IMR-90 (cell line): ENCODE data around the gene GOLT1B. TPM values are rescaled to one million over a fixed set of nuclear protein-coding genes. Genes with fewer than 3 reads are reported as not detected.

Experiments
- ATAC-seq: fragments of 200-7000 bp; cut with Tn5 transposase; 2 replicates; pipeline ENCODE4 v1.9.1; 2020; ENCODE audit warnings: low read depth, mild to moderate bottlenecking, moderate library complexity
- BruUV-seq: library from RNA; stranded (reverse); fragments of 400-500 nt; replicated peaks from 2 replicates; lab custom pipeline; 2021; lab: Mats Ljungman, UMichigan
- CTCF ChIA-PET: fragments of 300-600 bp; formaldehyde crosslinking; extraction: SDS; loops from one replicate; lab custom pipeline; 2021; ENCODE audit warnings: antibody characterized with exemption; lab: Yijun Ruan, JAX
- POLR2A ChIA-PET: fragments of 300-600 bp; sonication (Branson Sonifier 250); formaldehyde crosslinking; loops from one replicate; lab custom pipeline; 2022; ENCODE audit warnings: antibody characterized with exemption; ENCODE audit not compliant: unreplicated experiment; lab: Charles Lee
- DNase-seq: peaks from one replicate; pipeline ENCODE4 v3.0.0; 2013
- H2AFZ ChIP-seq: replicated peaks from 2 replicates; pipeline ENCODE3; 2013; ENCODE audit warnings: low read length, mild to moderate bottlenecking; ENCODE audit not compliant: poor library complexity
- H2AK5ac ChIP-seq: 2 replicates; pipeline ENCODE4 v1.6.1; 2013; ENCODE audit warnings: low read depth, low read length, inconsistent platforms
- H2AK9ac ChIP-seq: replicated peaks from 2 replicates; pipeline ENCODE3; 2013; ENCODE audit warnings: mild to moderate bottlenecking, low read depth, low read length, moderate library complexity; ENCODE audit not compliant: poor library complexity
- H2BK120ac ChIP-seq: 2 replicates; pipeline ENCODE4 v1.6.1; 2013; ENCODE audit warnings: low read depth, low read length, inconsistent platforms
- H2BK15ac ChIP-seq: 3 replicates; pipeline ENCODE4 v1.6.1; 2013; ENCODE audit warnings: low read depth, low read length, inconsistent platforms
- H2BK20ac ChIP-seq: 2 replicates; pipeline ENCODE4 v1.6.1; 2013; ENCODE audit warnings: low read depth, mild to moderate bottlenecking, inconsistent platforms, low read length, moderate library complexity
- H2BK5ac ChIP-seq: 2 replicates; pipeline ENCODE4 v1.6.1; 2013; ENCODE audit warnings: mild to moderate bottlenecking, low read depth, low read length, inconsistent platforms; ENCODE audit not compliant: poor library complexity, severe bottlenecking
- H3K14ac ChIP-seq: replicated peaks from 2 replicates; pipeline ENCODE4 v1.6.1; 2013; ENCODE audit warnings: low read depth, low read length, inconsistent platforms
- H3K18ac ChIP-seq: 2 replicates; pipeline ENCODE4 v1.6.1; 2013; ENCODE audit warnings: low read depth, low read length, control low read depth
- H3K23ac ChIP-seq: 2 replicates; pipeline ENCODE4 v1.6.1; 2013; ENCODE audit warnings: low read depth, low read length, inconsistent platforms
- H3K27ac ChIP-seq: 2 replicates; pipeline ENCODE4 v1.5.1; 2013; ENCODE audit warnings: mild to moderate bottlenecking, control low read depth, low read length; ENCODE audit not compliant: insufficient read depth
- H3K27me3 ChIP-seq: 2 replicates; pipeline ENCODE4 v1.6.1; 2013; ENCODE audit warnings: low read length; ENCODE audit not compliant: control insufficient read depth, insufficient read depth
- H3K36me3 ChIP-seq: 2 replicates; pipeline ENCODE4 v1.6.1; 2013; ENCODE audit warnings: low read length, mixed read lengths; ENCODE audit not compliant: control insufficient read depth, insufficient read depth
- H3K4ac ChIP-seq: 2 replicates; pipeline ENCODE4 v1.6.1; 2013; ENCODE audit warnings: low read depth, low read length, inconsistent platforms
- H3K4me1 ChIP-seq: 2 replicates; pipeline ENCODE4 v1.6.1; 2013; ENCODE audit warnings: low read length, mixed read lengths; ENCODE audit not compliant: control insufficient read depth, insufficient read depth
- H3K4me2 ChIP-seq: 2 replicates; pipeline ENCODE4 v1.6.1; 2013; ENCODE audit warnings: low read depth, mild to moderate bottlenecking, control low read depth, low read length, moderate library complexity
- H3K4me3 ChIP-seq: 2 replicates; pipeline ENCODE4 v1.5.1; 2013; ENCODE audit warnings: low read depth, mild to moderate bottlenecking, control low read depth, low read length, moderate library complexity; ENCODE audit not compliant: insufficient read depth
- H3K56ac ChIP-seq: 2 replicates; pipeline ENCODE4 v1.6.1; 2013; ENCODE audit warnings: low read length, inconsistent platforms; ENCODE audit not compliant: insufficient read depth; ENCODE audit errors: extremely low read depth
- H3K79me1 ChIP-seq, 2 experiments: 2 replicates each; pipeline ENCODE4 v1.6.1; 2013; ENCODE audit warnings: low read length in 2 of 2, inconsistent platforms in 1 of 2, low read depth in 1 of 2
- H3K9ac ChIP-seq: 2 replicates; pipeline ENCODE4 v1.6.1; 2013; ENCODE audit warnings: low read depth, low read length, control low read depth
- H3K9me1 ChIP-seq: 2 replicates; pipeline ENCODE4 v1.6.1; 2013; ENCODE audit warnings: low read length, inconsistent platforms; ENCODE audit not compliant: insufficient read depth
- H3K9me3 ChIP-seq: 2 replicates; pipeline ENCODE4 v1.6.1; 2013; ENCODE audit warnings: low read length; ENCODE audit not compliant: control insufficient read depth, insufficient read depth
- H4K20me1 ChIP-seq: 2 replicates; pipeline ENCODE4 v1.6.1; 2013; ENCODE audit warnings: low read length, inconsistent platforms; ENCODE audit not compliant: insufficient read depth
- H4K5ac ChIP-seq: 2 replicates; pipeline ENCODE4 v1.6.1; 2013; ENCODE audit warnings: mild to moderate bottlenecking, low read depth, low read length, control low read depth
- H4K8ac ChIP-seq, 2 experiments: 2 replicates each; pipeline ENCODE4 v1.6.1; 2013; ENCODE audit warnings: low read depth in 2 of 2, low read length in 2 of 2, control low read depth in 1 of 2, inconsistent platforms in 1 of 2
- H4K91ac ChIP-seq: 2 replicates; pipeline ENCODE4 v1.6.1; 2013; ENCODE audit warnings: low read depth, low read length, inconsistent platforms; ENCODE audit not compliant: insufficient read depth
- BHLHE40 ChIP-seq: fragments of 150-350 bp; IDR thresholded peaks from 2 replicates; pipeline ENCODE4 v1.6.1; 2016; ENCODE audit warnings: mild to moderate bottlenecking, low read depth, low read length
- CEBPB ChIP-seq: IDR thresholded peaks from 2 replicates; pipeline ENCODE4 v1.6.1; 2012; ENCODE audit warnings: low read depth, low read length, improper control_type of control experiment
- CHD1 ChIP-seq: IDR thresholded peaks from 2 replicates; pipeline ENCODE4 v1.6.1; 2012; ENCODE audit warnings: low read depth, low read length, improper control_type of control experiment
- CTCF ChIP-seq: conservative IDR thresholded peaks from 2 replicates; pipeline ENCODE4 v1.5.1; 2012; ENCODE audit warnings: mild to moderate bottlenecking, low read depth, low read length, improper control_type of control experiment
- ELK1 ChIP-seq: fragments of 150-350 bp; IDR thresholded peaks from 2 replicates; pipeline ENCODE4 v1.6.1; 2016; ENCODE audit warnings: low read depth, mild to moderate bottlenecking, low read length, moderate library complexity, borderline replicate concordance
- FOS ChIP-seq: fragments of 150-350 bp; IDR thresholded peaks from 2 replicates; pipeline ENCODE4 v1.6.1; 2016; ENCODE audit warnings: low read depth, low read length
- MXI1 ChIP-seq: IDR thresholded peaks from 2 replicates; pipeline ENCODE4 v1.6.1; 2012; ENCODE audit warnings: low read depth, mild to moderate bottlenecking, low read length, moderate library complexity, borderline replicate concordance
- POLR2A ChIP-seq: IDR thresholded peaks from 2 replicates; pipeline ENCODE4 v1.6.1; 2012; ENCODE audit warnings: mild to moderate bottlenecking, low read depth, low read length
- RAD21 ChIP-seq: IDR thresholded peaks from 2 replicates; pipeline ENCODE4 v1.6.1; 2012; ENCODE audit warnings: low read length, improper control_type of control experiment
- RCOR1 ChIP-seq: IDR thresholded peaks from 2 replicates; pipeline ENCODE4 v1.6.1; 2012; ENCODE audit warnings: mild to moderate bottlenecking, low read length, improper control_type of control experiment; ENCODE audit not compliant: insufficient replicate concordance
- RFX5 ChIP-seq: IDR thresholded peaks from 2 replicates; pipeline ENCODE4 v1.8.0; 2012; ENCODE audit warnings: low read depth, mild to moderate bottlenecking, low read length, moderate library complexity
- SMC3 ChIP-seq: fragments of 150-350 bp; IDR thresholded peaks from 2 replicates; pipeline ENCODE4 v1.6.1; 2016; ENCODE audit warnings: low read depth, mild to moderate bottlenecking, antibody characterized with exemption, low read length, moderate library complexity
- USF2 ChIP-seq: fragments of 150-350 bp; IDR thresholded peaks from 2 replicates; pipeline ENCODE4 v1.6.1; 2017; ENCODE audit warnings: mild to moderate bottlenecking, antibody characterized with exemption, low read length, low read depth
- WGBS, 2 experiments: methylation state at CpG; one replicate each; pipeline versions ENCODE4 v1.1.5 to v1.1.7; 2013; ENCODE audit warnings: missing lambda C conversion rate in 2 of 2; ENCODE audit not compliant: insufficient read length in 1 of 2; ENCODE audit errors: extremely low coverage in 2 of 2; 5-methylcytosine and 5-hydroxymethylcytosine counted together
- dilution Hi-C: fragments of 300-500 bp; cut with HindIII; formaldehyde crosslinking; loops from one replicate; pipeline ENCODE4 v1.14.3; 2018; ENCODE audit warnings: low sequenced_read_pairs; ENCODE audit not compliant: unreplicated experiment
- in situ Hi-C: fragments of 300-500 bp; cut with MboI; formaldehyde crosslinking; loops from 3 replicates; pipeline ENCODE4 v1.14.3; 2019; ENCODE audit warnings: low sequenced_read_pairs, inconsistent platforms, mixed read lengths
- intact Hi-C: fragments of 100-400 bp; cut with micrococcal nuclease; formaldehyde crosslinking; loops from 2 replicates; pipeline ENCODE4 v1.10.0; 2022
- polyA plus RNA-seq, 3 experiments: library from polyadenylated mRNA; depleted of rRNA; stranded (reverse); fragments of >200 nt; gene quantifications; 2 replicates each; pipeline ENCODE4 v1.2.3, GENCODE V29; 2012; ENCODE audit warnings: low replicate concordance in 1 of 3
- total RNA-seq: library from RNA; depleted of rRNA; stranded (reverse); fragments of >200 nt; gene quantifications from 2 replicates; pipeline ENCODE4 v1.2.3, GENCODE V29; 2012

The GOLT1B gene
- total and polyA plus RNA-seq, 2 of the 4 experiments (the other 2 are of a cell fraction): 27.2 to 50.5 TPM

- no peaks in the 10 kb centered on the region for H3K79me1 ChIP-seq
- H3K14ac ChIP-seq: no peak overlapping the region
- H3K9me3 ChIP-seq: no peaks in the 10 kb centered on the region
- no peak overlapping the region for H4K91ac ChIP-seq
- no peak overlapping the region for H2AK9ac ChIP-seq
- no peak overlapping the region for H4K5ac ChIP-seq
- H3K4me3 ChIP-seq: no peak overlapping the region
- no peaks in the 10 kb centered on the region for H4K20me1 ChIP-seq
- no peak overlapping the region for H3K27ac ChIP-seq
- no peak for DNase-seq
- H3K36me3 ChIP-seq: no peaks in the 10 kb centered on the region
- in situ Hi-C loops: no loop called here
- no peak overlapping the region for H3K23ac ChIP-seq
- H2AFZ ChIP-seq: no peak overlapping the region
- no peak overlapping the region for H3K56ac ChIP-seq
- ChIA-PET POLR2A (no interaction called here), CTCF (interaction anchor here (0.9 kb wide), 1 partner anchor 17 kb away, joined by 3 read pairs; no protein-coding TSS in a partner anchor)
- H2AK5ac ChIP-seq: no peak overlapping the region
- no peak overlapping the region for H3K18ac ChIP-seq
- H2BK5ac ChIP-seq: no peak overlapping the region
- no peak overlapping the region for H2BK120ac ChIP-seq
- intact Hi-C loops: no loop called here
- dilution Hi-C loops: no loop called here
- H3K27me3 ChIP-seq: peaks cover 4% of the 10 kb centered on the region
- no TSS peak for BruUV-seq
- ATAC-seq: no peak
- H3K9me1 ChIP-seq: no peaks in the 10 kb centered on the region
- H4K8ac ChIP-seq: no peak overlapping the region
- no peak overlapping the region for H2BK20ac ChIP-seq
- H2BK15ac ChIP-seq: no peak overlapping the region
- no peak overlapping the region for H3K4me2 ChIP-seq
- no peak overlapping the region for H3K4ac ChIP-seq
- H3K4me1 ChIP-seq: no peaks in the 10 kb centered on the region; the same call in 1 of the 2 replicates
- 64% methylated on average over 3 of the region's 6 CpGs; no CpG with 5 or more reads in 1 of the 2 experiments for WGBS, 2 experiments
- no peak for TF ChIP-seq RCOR1
- no peak for TF ChIP-seq POLR2A
- TF ChIP-seq USF2: no peak
- no peak for TF ChIP-seq CEBPB
- no peak for TF ChIP-seq FOS
- no peak for TF ChIP-seq SMC3
- no peak for TF ChIP-seq CHD1
- TF ChIP-seq BHLHE40: no peak
- TF ChIP-seq ELK1: no peak
- TF ChIP-seq RAD21: no peak
- TF ChIP-seq MXI1: no peak
- no peak for TF ChIP-seq CTCF
- no peak for TF ChIP-seq RFX5
- no peak overlapping the region for H3K9ac ChIP-seq
Measured at GRCh38 chr12:21552635-21553328, 51.2 kb downstream of the GOLT1B start.
